CD4-positive, CD25-positive, alpha-beta regulatory T cell (primary cell): ENCODE results near the gene VDAC1. TPM values are rescaled to one million over a fixed set of nuclear protein-coding genes. Genes with fewer than 3 reads are reported as not detected.

Experiments used
- ATAC-seq, 2 donors: fragments of 150-1000 bp; cut with Tn5 transposase; one replicate each; pipeline ENCODE4 v1.10.0; 2021; ENCODE audit warnings: low read depth in 2 of 2, moderate number of reproducible peaks in 2 of 2, moderate library complexity in 1 of 2
- DNase-seq, 3 donors: peaks; one replicate each; pipeline versions ENCODE4 v3.0.0 to v3.0.0-alpha.2; 2012 to 2022; ENCODE audit warnings: mixed read lengths in 1 of 3
- H3K27ac ChIP-seq: one replicate; pipeline ENCODE4 v1.7.0; 2013; ENCODE audit warnings: mild to moderate bottlenecking, low read length; ENCODE audit not compliant: insufficient read depth, poor library complexity, severe bottlenecking
- H3K27me3 ChIP-seq: one replicate; pipeline ENCODE4 v1.7.0; 2013; ENCODE audit warnings: low read length; ENCODE audit not compliant: control insufficient read depth, insufficient read depth
- H3K36me3 ChIP-seq: one replicate; pipeline ENCODE4 v1.7.0; 2013; ENCODE audit warnings: mild to moderate bottlenecking, low read length, moderate library complexity; ENCODE audit not compliant: control insufficient read depth, insufficient read depth
- H3K4me1 ChIP-seq: 2 replicates; pipeline ENCODE4 v1.7.0; 2013; ENCODE audit warnings: mild to moderate bottlenecking, low read length; ENCODE audit not compliant: insufficient read depth, control insufficient read depth, poor library complexity, severe bottlenecking
- H3K4me3 ChIP-seq: one replicate; pipeline ENCODE4 v1.7.0; 2013; ENCODE audit warnings: low read depth, mild to moderate bottlenecking, low read length, moderate library complexity
- H3K9me3 ChIP-seq, 2 experiments: 1 replicate in 1 of 2; 2 replicates in 1 of 2; pipeline ENCODE4 v1.7.0; 2013; ENCODE audit warnings: low read length in 2 of 2, mild to moderate bottlenecking in 1 of 2, moderate library complexity in 1 of 2; ENCODE audit not compliant: control insufficient read depth in 2 of 2
- H3K27ac Mint-ChIP-seq, 3 donors: one replicate each; pipeline ENCODE4 v1.8.0; 2020 to 2022; ENCODE audit warnings: mild to moderate bottlenecking in 3 of 3, mixed read lengths in 3 of 3, moderate library complexity in 2 of 3
- H3K27me3 Mint-ChIP-seq: one replicate; pipeline ENCODE4 v1.8.0; 2022; ENCODE audit warnings: mild to moderate bottlenecking, mixed read lengths
- H3K36me3 Mint-ChIP-seq: one replicate; pipeline ENCODE4 v1.8.0; 2020; ENCODE audit warnings: mixed read lengths
- H3K4me1 Mint-ChIP-seq, 4 donors: one replicate each; pipeline ENCODE4 v1.8.0; 2020 to 2022; ENCODE audit warnings: mixed read lengths in 4 of 4, mild to moderate bottlenecking in 1 of 4
- H3K4me3 Mint-ChIP-seq, 4 donors: one replicate each; pipeline ENCODE4 v1.8.0; 2020 to 2022; ENCODE audit warnings: mild to moderate bottlenecking in 4 of 4, mixed read lengths in 4 of 4, moderate library complexity in 3 of 4
- H3K9me3 Mint-ChIP-seq, 7 donors: one replicate each; pipeline ENCODE4 v1.8.0; 2020 to 2022; ENCODE audit warnings: mixed read lengths in 7 of 7, mild to moderate bottlenecking in 3 of 7, moderate library complexity in 2 of 7
- polyA plus RNA-seq, 4 donors: library from polyadenylated mRNA; unstranded; fragments of 300-500 nt; fragmentation: Illumina TruSeq; gene quantifications; one replicate each; pipeline ENCODE4 v1.2.3, GENCODE V29; 2021
- total RNA-seq: library from RNA; stranded (reverse); gene quantifications from one replicate; pipeline ENCODE4 v1.2.3, GENCODE V29; 2022

VDAC1 gene
- total and polyA plus RNA-seq, 5 donors from 2014 or later: 56.0 to 104 (median 93.9) TPM

DNA sequence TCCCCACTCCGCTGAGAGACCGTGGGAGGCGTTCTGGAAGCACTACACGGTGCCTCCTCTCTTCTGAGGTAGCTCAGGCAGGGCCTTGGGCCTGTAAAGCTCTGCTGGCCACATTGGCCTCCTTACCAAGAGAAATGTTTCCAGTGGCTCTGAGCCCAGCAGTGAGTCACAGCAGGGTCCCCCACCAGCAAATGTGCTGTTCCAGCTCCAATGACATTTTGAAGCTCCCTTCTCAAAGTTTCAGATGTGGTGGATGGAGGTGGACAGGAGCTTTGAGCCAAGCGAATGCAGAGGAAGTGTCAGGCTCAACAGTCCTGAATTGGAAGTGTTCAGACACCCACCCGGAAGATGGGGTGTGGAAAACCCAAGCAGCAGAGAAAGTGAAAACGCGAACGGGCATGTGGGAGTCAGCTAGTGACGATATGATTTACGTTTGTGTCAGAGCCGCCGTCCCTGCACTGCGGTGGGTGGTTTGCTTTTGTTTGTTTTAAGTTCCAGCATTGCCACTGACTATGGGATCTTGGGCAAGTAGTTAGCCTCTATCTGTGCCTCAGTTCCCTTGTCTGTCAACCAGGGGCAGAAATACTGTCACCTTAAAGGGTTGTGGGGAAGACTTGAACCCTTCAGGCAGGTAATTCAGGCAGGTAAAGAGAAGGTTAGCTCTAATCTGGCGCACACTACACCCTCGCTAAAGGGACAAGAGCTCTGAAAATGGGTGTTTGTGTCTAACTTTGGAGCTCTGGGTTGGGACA is 74.5 kb downstream of the VDAC1 start:
- H3K27ac Mint-ChIP-seq: peak overlapping the region; percentile 91 to 99 (median 92)
- peaks cover 0 to 27% (median 13%) of the 10 kb centered on the region in 4 donors for H3K4me1 Mint-ChIP-seq
- H3K4me3 Mint-ChIP-seq: peak overlapping the region; percentile 33 to 85 (median 85)
- H3K27me3 Mint-ChIP-seq: no peaks in the 10 kb centered on the region
- Histone ChIP-seq H3K27ac (no peak overlapping the region), H3K4me3 (peak overlapping the region; percentile 73), H3K27me3 (no peaks in the 10 kb centered on the region), H3K36me3 (no peaks in the 10 kb centered on the region), H3K4me1 (peaks cover 17% of the 10 kb centered on the region), H3K9me3 (no peaks in the 10 kb centered on the region)
- peak in 2 of 3 donors; percentile 47 to 71 for DNase-seq
- peak; percentile 48 to 60 for ATAC-seq
- H3K9me3 Mint-ChIP-seq: peaks cover 0 to 1% (median 0%) of the 10 kb centered on the region in 7 donors
- no peaks in the 10 kb centered on the region for H3K36me3 Mint-ChIP-seq

DNA sequence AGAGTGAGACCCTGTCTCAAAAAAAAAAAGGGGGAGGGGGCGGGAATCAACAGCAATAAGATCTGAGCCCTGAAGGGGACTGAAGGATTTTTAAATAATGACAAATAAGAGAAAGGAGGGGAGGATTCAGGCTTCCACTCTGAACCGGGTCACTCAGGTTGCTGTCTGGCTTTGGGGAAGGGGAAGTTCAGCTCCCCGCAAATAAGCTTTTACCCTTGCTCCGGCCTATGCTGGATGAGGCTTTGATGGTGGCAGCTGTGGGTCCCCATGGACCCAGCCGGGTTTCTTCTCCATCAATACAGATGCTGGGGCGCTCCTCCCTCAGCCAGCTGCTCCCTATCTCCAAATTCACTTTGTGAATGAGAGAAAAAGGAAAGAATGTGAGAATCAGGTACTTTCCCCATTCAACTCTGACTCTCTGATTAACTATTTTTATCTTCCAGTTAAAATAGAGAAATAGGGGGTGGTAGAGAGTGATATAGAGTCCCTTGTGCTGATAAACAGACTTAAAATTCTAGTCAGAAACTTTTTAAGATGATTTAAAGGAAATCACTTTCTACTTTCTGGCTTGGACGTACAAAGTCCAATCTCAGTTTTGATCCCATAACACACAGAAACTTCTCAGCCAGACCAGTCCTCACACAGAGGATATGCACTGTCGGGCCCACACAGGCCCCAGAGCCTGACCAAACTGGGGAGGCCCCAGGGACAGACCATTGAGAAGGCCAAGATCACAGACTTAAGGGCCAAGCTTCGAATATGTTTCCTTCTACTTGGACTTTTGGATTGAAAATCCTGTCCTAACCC is 76.0 kb downstream of the VDAC1 start:
- ATAC-seq (no peak), DNase-seq (no peak)
- Histone ChIP-seq H3K27me3 (no peaks in the 10 kb centered on the region), H3K9me3 (no peaks in the 10 kb centered on the region), H3K36me3 (no peaks in the 10 kb centered on the region), H3K4me3 (no peak overlapping the region), H3K27ac (no peak overlapping the region), H3K4me1 (peaks cover 17% of the 10 kb centered on the region)
- no peaks in the 10 kb centered on the region for H3K27me3 Mint-ChIP-seq
- H3K4me3 Mint-ChIP-seq: peak overlapping the region in 3 of 4 donors; percentile 35 to 46 (median 45)
- H3K36me3 Mint-ChIP-seq: no peaks in the 10 kb centered on the region
- peaks cover 0 to 1% (median 0%) of the 10 kb centered on the region in 7 donors for H3K9me3 Mint-ChIP-seq
- peaks cover 0 to 27% (median 10%) of the 10 kb centered on the region in 4 donors for H3K4me1 Mint-ChIP-seq
- H3K27ac Mint-ChIP-seq: peak overlapping the region; percentile 43 to 92 (median 82)

GRCh38 chr5:133927300-133928180 is 77.2 kb downstream of the VDAC1 start:
- Mint-ChIP-seq H3K4me3 (peak overlapping the region in 2 of 4 donors; percentile 57 to 78), H3K4me1 (peaks cover 0 to 27% (median 10%) of the 10 kb centered on the region in 4 donors), H3K27me3 (no peaks in the 10 kb centered on the region), H3K36me3 (no peaks in the 10 kb centered on the region), H3K9me3 (peaks cover 0 to 1% (median 0%) of the 10 kb centered on the region in 7 donors), H3K27ac (peak overlapping the region in 2 of 3 donors; percentile 7 to 92)
- ATAC-seq: no peak
- no peak overlapping the region for H3K27ac ChIP-seq
- DNase-seq: no peak
- no peaks in the 10 kb centered on the region for H3K27me3 ChIP-seq
- no peak overlapping the region for H3K4me3 ChIP-seq
- H3K4me1 ChIP-seq: peaks cover 17% of the 10 kb centered on the region
- no peaks in the 10 kb centered on the region for H3K36me3 ChIP-seq
- H3K9me3 ChIP-seq: no peaks in the 10 kb centered on the region

- peaks cover 0 to 27% (median 10%) of the 10 kb centered on the region in 4 donors for H3K4me1 Mint-ChIP-seq
- ATAC-seq: no peak
- no peak for DNase-seq
- peak overlapping the region in 1 of 3 donors; percentile 28 for H3K27ac Mint-ChIP-seq
- Histone ChIP-seq H3K9me3 (no peaks in the 10 kb centered on the region), H3K4me1 (peaks cover 17% of the 10 kb centered on the region), H3K27me3 (no peaks in the 10 kb centered on the region), H3K27ac (no peak overlapping the region), H3K36me3 (no peaks in the 10 kb centered on the region), H3K4me3 (no peak overlapping the region)
- H3K4me3 Mint-ChIP-seq: no peak overlapping the region
- H3K27me3 Mint-ChIP-seq: no peaks in the 10 kb centered on the region
- peaks cover 0 to 1% (median 0%) of the 10 kb centered on the region in 7 donors for H3K9me3 Mint-ChIP-seq
- no peaks in the 10 kb centered on the region for H3K36me3 Mint-ChIP-seq
Observed at GRCh38 chr5:133926489-133927299, 78.1 kb downstream of the VDAC1 start.

DNA sequence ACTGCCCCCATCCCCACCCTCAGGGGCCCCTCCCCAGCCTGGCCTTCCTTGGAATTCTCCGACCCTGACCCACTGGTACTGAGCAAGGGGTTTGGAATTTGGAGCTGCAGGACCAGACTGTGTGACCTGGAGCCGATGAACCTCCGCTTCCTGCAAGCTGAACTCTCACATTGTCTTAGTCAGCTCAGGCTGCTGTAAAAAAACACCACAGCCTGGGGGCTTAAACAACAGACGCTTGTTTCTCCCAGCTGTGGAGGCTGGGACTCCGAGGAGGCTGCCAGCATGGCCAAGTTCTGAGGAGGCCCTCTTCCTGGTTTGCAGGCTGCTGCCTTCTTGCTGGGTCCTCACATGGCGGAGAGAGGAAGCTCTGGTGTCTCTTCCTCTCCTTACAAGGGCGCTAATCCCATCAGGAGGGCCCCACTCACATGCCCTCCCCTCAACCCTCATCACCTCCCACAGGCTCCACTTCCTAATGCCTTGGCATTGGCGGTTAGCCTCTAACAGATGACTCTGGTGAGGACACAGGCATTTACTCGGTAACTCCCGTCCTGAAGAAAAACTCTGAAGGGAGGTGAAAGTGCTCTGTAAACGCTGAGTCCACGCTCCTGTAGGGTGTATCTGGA is 78.8 kb downstream of the VDAC1 start:
- peaks cover 0 to 1% (median 0%) of the 10 kb centered on the region in 7 donors for H3K9me3 Mint-ChIP-seq
- no peak overlapping the region for H3K4me3 ChIP-seq
- DNase-seq (no peak), ATAC-seq (no peak)
- H3K9me3 ChIP-seq: no peaks in the 10 kb centered on the region
- H3K4me1 ChIP-seq: peaks cover 13% of the 10 kb centered on the region
- no peaks in the 10 kb centered on the region for H3K27me3 ChIP-seq
- no peaks in the 10 kb centered on the region for H3K36me3 ChIP-seq
- no peak overlapping the region for H3K27ac ChIP-seq
- H3K4me1 Mint-ChIP-seq: peaks cover 0 to 24% (median 8%) of the 10 kb centered on the region in 4 donors
- H3K4me3 Mint-ChIP-seq: no peak overlapping the region
- no peaks in the 10 kb centered on the region for H3K36me3 Mint-ChIP-seq
- no peaks in the 10 kb centered on the region for H3K27me3 Mint-ChIP-seq
- no peak overlapping the region for H3K27ac Mint-ChIP-seq

GRCh38 chr5:133925269-133925668 is 79.5 kb downstream of the VDAC1 start:
- ATAC-seq (no peak), DNase-seq (no peak)
- Histone ChIP-seq H3K4me1 (peaks cover 6% of the 10 kb centered on the region), H3K36me3 (no peaks in the 10 kb centered on the region), H3K27me3 (no peaks in the 10 kb centered on the region), H3K4me3 (no peak overlapping the region), H3K9me3 (no peaks in the 10 kb centered on the region), H3K27ac (no peak overlapping the region)
- Mint-ChIP-seq H3K36me3 (no peaks in the 10 kb centered on the region), H3K4me3 (no peak overlapping the region), H3K27ac (peak overlapping the region in 1 of 3 donors; percentile 22), H3K9me3 (peaks cover 0 to 1% (median 0%) of the 10 kb centered on the region in 7 donors), H3K4me1 (peaks cover 0 to 17% (median 6%) of the 10 kb centered on the region in 4 donors), H3K27me3 (peaks cover 2% of the 10 kb centered on the region)
